IMR-90 (cell line): Measurements from ENCODE around the gene GIPR. TPM values are rescaled to one million over a fixed set of nuclear protein-coding genes. Genes with fewer than 3 reads are reported as not detected.

Experiments
- ATAC-seq: fragments of 200-7000 bp; cut with Tn5 transposase; 2 replicates; pipeline ENCODE4 v1.9.1; 2020; ENCODE audit warnings: low read depth, mild to moderate bottlenecking, moderate library complexity
- BruUV-seq: library from RNA; stranded (reverse); fragments of 400-500 nt; replicated peaks from 2 replicates; lab custom pipeline; 2021; lab: Mats Ljungman, UMichigan
- CTCF ChIA-PET: fragments of 300-600 bp; formaldehyde crosslinking; extraction: SDS; loops from one replicate; lab custom pipeline; 2021; ENCODE audit warnings: antibody characterized with exemption; lab: Yijun Ruan, JAX
- POLR2A ChIA-PET: fragments of 300-600 bp; sonication (Branson Sonifier 250); formaldehyde crosslinking; loops from one replicate; lab custom pipeline; 2022; ENCODE audit warnings: antibody characterized with exemption; ENCODE audit not compliant: unreplicated experiment; lab: Charles Lee
- DNase-seq: peaks from one replicate; pipeline ENCODE4 v3.0.0; 2013
- H2AFZ ChIP-seq: replicated peaks from 2 replicates; pipeline ENCODE3; 2013; ENCODE audit warnings: low read length, mild to moderate bottlenecking; ENCODE audit not compliant: poor library complexity
- H2AK5ac ChIP-seq: 2 replicates; pipeline ENCODE4 v1.6.1; 2013; ENCODE audit warnings: low read depth, low read length, inconsistent platforms
- H2AK9ac ChIP-seq: replicated peaks from 2 replicates; pipeline ENCODE3; 2013; ENCODE audit warnings: mild to moderate bottlenecking, low read depth, low read length, moderate library complexity; ENCODE audit not compliant: poor library complexity
- H2BK120ac ChIP-seq: 2 replicates; pipeline ENCODE4 v1.6.1; 2013; ENCODE audit warnings: low read depth, low read length, inconsistent platforms
- H2BK15ac ChIP-seq: 3 replicates; pipeline ENCODE4 v1.6.1; 2013; ENCODE audit warnings: low read depth, low read length, inconsistent platforms
- H2BK20ac ChIP-seq: 2 replicates; pipeline ENCODE4 v1.6.1; 2013; ENCODE audit warnings: low read depth, mild to moderate bottlenecking, inconsistent platforms, low read length, moderate library complexity
- H2BK5ac ChIP-seq: 2 replicates; pipeline ENCODE4 v1.6.1; 2013; ENCODE audit warnings: mild to moderate bottlenecking, low read depth, low read length, inconsistent platforms; ENCODE audit not compliant: poor library complexity, severe bottlenecking
- H3K14ac ChIP-seq: replicated peaks from 2 replicates; pipeline ENCODE4 v1.6.1; 2013; ENCODE audit warnings: low read depth, low read length, inconsistent platforms
- H3K18ac ChIP-seq: 2 replicates; pipeline ENCODE4 v1.6.1; 2013; ENCODE audit warnings: low read depth, low read length, control low read depth
- H3K23ac ChIP-seq: 2 replicates; pipeline ENCODE4 v1.6.1; 2013; ENCODE audit warnings: low read depth, low read length, inconsistent platforms
- H3K27ac ChIP-seq: 2 replicates; pipeline ENCODE4 v1.5.1; 2013; ENCODE audit warnings: mild to moderate bottlenecking, control low read depth, low read length; ENCODE audit not compliant: insufficient read depth
- H3K27me3 ChIP-seq: 2 replicates; pipeline ENCODE4 v1.6.1; 2013; ENCODE audit warnings: low read length; ENCODE audit not compliant: control insufficient read depth, insufficient read depth
- H3K36me3 ChIP-seq: 2 replicates; pipeline ENCODE4 v1.6.1; 2013; ENCODE audit warnings: low read length, mixed read lengths; ENCODE audit not compliant: control insufficient read depth, insufficient read depth
- H3K4ac ChIP-seq: 2 replicates; pipeline ENCODE4 v1.6.1; 2013; ENCODE audit warnings: low read depth, low read length, inconsistent platforms
- H3K4me1 ChIP-seq: 2 replicates; pipeline ENCODE4 v1.6.1; 2013; ENCODE audit warnings: low read length, mixed read lengths; ENCODE audit not compliant: control insufficient read depth, insufficient read depth
- H3K4me2 ChIP-seq: 2 replicates; pipeline ENCODE4 v1.6.1; 2013; ENCODE audit warnings: low read depth, mild to moderate bottlenecking, control low read depth, low read length, moderate library complexity
- H3K4me3 ChIP-seq: 2 replicates; pipeline ENCODE4 v1.5.1; 2013; ENCODE audit warnings: low read depth, mild to moderate bottlenecking, control low read depth, low read length, moderate library complexity; ENCODE audit not compliant: insufficient read depth
- H3K56ac ChIP-seq: 2 replicates; pipeline ENCODE4 v1.6.1; 2013; ENCODE audit warnings: low read length, inconsistent platforms; ENCODE audit not compliant: insufficient read depth; ENCODE audit errors: extremely low read depth
- H3K79me1 ChIP-seq, 2 experiments: 2 replicates each; pipeline ENCODE4 v1.6.1; 2013; ENCODE audit warnings: low read length in 2 of 2, inconsistent platforms in 1 of 2, low read depth in 1 of 2
- H3K9ac ChIP-seq: 2 replicates; pipeline ENCODE4 v1.6.1; 2013; ENCODE audit warnings: low read depth, low read length, control low read depth
- H3K9me1 ChIP-seq: 2 replicates; pipeline ENCODE4 v1.6.1; 2013; ENCODE audit warnings: low read length, inconsistent platforms; ENCODE audit not compliant: insufficient read depth
- H3K9me3 ChIP-seq: 2 replicates; pipeline ENCODE4 v1.6.1; 2013; ENCODE audit warnings: low read length; ENCODE audit not compliant: control insufficient read depth, insufficient read depth
- H4K20me1 ChIP-seq: 2 replicates; pipeline ENCODE4 v1.6.1; 2013; ENCODE audit warnings: low read length, inconsistent platforms; ENCODE audit not compliant: insufficient read depth
- H4K5ac ChIP-seq: 2 replicates; pipeline ENCODE4 v1.6.1; 2013; ENCODE audit warnings: mild to moderate bottlenecking, low read depth, low read length, control low read depth
- H4K8ac ChIP-seq, 2 experiments: 2 replicates each; pipeline ENCODE4 v1.6.1; 2013; ENCODE audit warnings: low read depth in 2 of 2, low read length in 2 of 2, control low read depth in 1 of 2, inconsistent platforms in 1 of 2
- H4K91ac ChIP-seq: 2 replicates; pipeline ENCODE4 v1.6.1; 2013; ENCODE audit warnings: low read depth, low read length, inconsistent platforms; ENCODE audit not compliant: insufficient read depth
- BHLHE40 ChIP-seq: fragments of 150-350 bp; IDR thresholded peaks from 2 replicates; pipeline ENCODE4 v1.6.1; 2016; ENCODE audit warnings: mild to moderate bottlenecking, low read depth, low read length
- CHD1 ChIP-seq: IDR thresholded peaks from 2 replicates; pipeline ENCODE4 v1.6.1; 2012; ENCODE audit warnings: low read depth, low read length, improper control_type of control experiment
- CTCF ChIP-seq: conservative IDR thresholded peaks from 2 replicates; pipeline ENCODE4 v1.5.1; 2012; ENCODE audit warnings: mild to moderate bottlenecking, low read depth, low read length, improper control_type of control experiment
- ELK1 ChIP-seq: fragments of 150-350 bp; IDR thresholded peaks from 2 replicates; pipeline ENCODE4 v1.6.1; 2016; ENCODE audit warnings: low read depth, mild to moderate bottlenecking, low read length, moderate library complexity, borderline replicate concordance
- FOS ChIP-seq: fragments of 150-350 bp; IDR thresholded peaks from 2 replicates; pipeline ENCODE4 v1.6.1; 2016; ENCODE audit warnings: low read depth, low read length
- MAZ ChIP-seq: IDR thresholded peaks from 2 replicates; pipeline ENCODE4 v1.6.1; 2012; ENCODE audit warnings: low read depth, mild to moderate bottlenecking, low read length, improper control_type of control experiment, moderate library complexity, borderline replicate concordance
- MXI1 ChIP-seq: IDR thresholded peaks from 2 replicates; pipeline ENCODE4 v1.6.1; 2012; ENCODE audit warnings: low read depth, mild to moderate bottlenecking, low read length, moderate library complexity, borderline replicate concordance
- NFE2L2 ChIP-seq: fragments of 150-350 bp; IDR thresholded peaks from 2 replicates; pipeline ENCODE4 v1.6.1; 2016; ENCODE audit warnings: low read depth, mild to moderate bottlenecking, low read length
- POLR2A ChIP-seq: IDR thresholded peaks from 2 replicates; pipeline ENCODE4 v1.6.1; 2012; ENCODE audit warnings: mild to moderate bottlenecking, low read depth, low read length
- RAD21 ChIP-seq: IDR thresholded peaks from 2 replicates; pipeline ENCODE4 v1.6.1; 2012; ENCODE audit warnings: low read length, improper control_type of control experiment
- RCOR1 ChIP-seq: IDR thresholded peaks from 2 replicates; pipeline ENCODE4 v1.6.1; 2012; ENCODE audit warnings: mild to moderate bottlenecking, low read length, improper control_type of control experiment; ENCODE audit not compliant: insufficient replicate concordance
- RFX5 ChIP-seq: IDR thresholded peaks from 2 replicates; pipeline ENCODE4 v1.8.0; 2012; ENCODE audit warnings: low read depth, mild to moderate bottlenecking, low read length, moderate library complexity
- SMC3 ChIP-seq: fragments of 150-350 bp; IDR thresholded peaks from 2 replicates; pipeline ENCODE4 v1.6.1; 2016; ENCODE audit warnings: low read depth, mild to moderate bottlenecking, antibody characterized with exemption, low read length, moderate library complexity
- USF2 ChIP-seq: fragments of 150-350 bp; IDR thresholded peaks from 2 replicates; pipeline ENCODE4 v1.6.1; 2017; ENCODE audit warnings: mild to moderate bottlenecking, antibody characterized with exemption, low read length, low read depth
- WGBS, 2 experiments: methylation state at CpG; one replicate each; pipeline versions ENCODE4 v1.1.5 to v1.1.7; 2013; ENCODE audit warnings: missing lambda C conversion rate in 2 of 2; ENCODE audit not compliant: insufficient read length in 1 of 2; ENCODE audit errors: extremely low coverage in 2 of 2; 5-methylcytosine and 5-hydroxymethylcytosine counted together
- dilution Hi-C: fragments of 300-500 bp; cut with HindIII; formaldehyde crosslinking; loops from one replicate; pipeline ENCODE4 v1.14.3; 2018; ENCODE audit warnings: low sequenced_read_pairs; ENCODE audit not compliant: unreplicated experiment
- in situ Hi-C: fragments of 300-500 bp; cut with MboI; formaldehyde crosslinking; loops from 3 replicates; pipeline ENCODE4 v1.14.3; 2019; ENCODE audit warnings: low sequenced_read_pairs, inconsistent platforms, mixed read lengths
- intact Hi-C: fragments of 100-400 bp; cut with micrococcal nuclease; formaldehyde crosslinking; loops from 2 replicates; pipeline ENCODE4 v1.10.0; 2022
- polyA plus RNA-seq, 3 experiments: library from polyadenylated mRNA; depleted of rRNA; stranded (reverse); fragments of >200 nt; gene quantifications; 2 replicates each; pipeline ENCODE4 v1.2.3, GENCODE V29; 2012; ENCODE audit warnings: low replicate concordance in 1 of 3
- total RNA-seq: library from RNA; depleted of rRNA; stranded (reverse); fragments of >200 nt; gene quantifications from 2 replicates; pipeline ENCODE4 v1.2.3, GENCODE V29; 2012

The GIPR gene
- total and polyA plus RNA-seq, 2 of the 4 experiments (the other 2 are of a cell fraction): 0.18 to 1.2 TPM

- Histone ChIP-seq H3K9ac (no peak overlapping the region), H3K36me3 (no peaks in the 10 kb centered on the region), H2AK9ac (no peak overlapping the region), H3K9me3 (no peaks in the 10 kb centered on the region), H3K27me3 (peaks cover 27% of the 10 kb centered on the region), H3K18ac (no peak overlapping the region), H3K79me1 (no peaks in the 10 kb centered on the region), H3K4me1 (no peaks in the 10 kb centered on the region), H2BK15ac (no peak overlapping the region), H4K8ac (no peak overlapping the region), H3K56ac (no peak overlapping the region), H2BK20ac (no peak overlapping the region), H2BK5ac (no peak overlapping the region), H3K27ac (no peak overlapping the region), H3K23ac (no peak overlapping the region), H2AFZ (peak overlapping the region; percentile 51), H3K14ac (no peak overlapping the region), H2BK120ac (no peak overlapping the region), H3K4ac (no peak overlapping the region), H3K4me2 (no peak overlapping the region), H3K9me1 (no peaks in the 10 kb centered on the region), H4K5ac (no peak overlapping the region), H2AK5ac (no peak overlapping the region), H4K20me1 (no peaks in the 10 kb centered on the region; the same call in 1 of the 2 replicates), H3K4me3 (no peak overlapping the region), H4K91ac (no peak overlapping the region)
- ChIA-PET CTCF (no interaction called here), POLR2A (no interaction called here)
- ATAC-seq: no peak
- no CpG with 5 or more reads among the region's 14 CpGs for WGBS, 2 experiments
- no TSS peak for BruUV-seq
- TF ChIP-seq MXI1 (no peak), FOS (no peak), POLR2A (no peak), MAZ (no peak), CTCF (no peak), RAD21 (no peak), CHD1 (no peak), ELK1 (no peak), USF2 (no peak), RCOR1 (no peak), RFX5 (no peak), NFE2L2 (no peak), BHLHE40 (no peak), SMC3 (no peak)
- in situ Hi-C loops (no loop called here), dilution Hi-C loops (no loop called here), intact Hi-C loops (no loop called here)
- DNase-seq: no peak
Observed at GRCh38 chr19:45657520-45658167, 10.4 kb upstream of the GIPR start.
